ENCODE data around the gene MCM7. TPM values are rescaled to one million over a fixed set of nuclear protein-coding genes. Genes with fewer than 3 reads are reported as not detected.

MCM7 gene
- total RNA-seq, 1 donor: 28.6 TPM

DNA sequence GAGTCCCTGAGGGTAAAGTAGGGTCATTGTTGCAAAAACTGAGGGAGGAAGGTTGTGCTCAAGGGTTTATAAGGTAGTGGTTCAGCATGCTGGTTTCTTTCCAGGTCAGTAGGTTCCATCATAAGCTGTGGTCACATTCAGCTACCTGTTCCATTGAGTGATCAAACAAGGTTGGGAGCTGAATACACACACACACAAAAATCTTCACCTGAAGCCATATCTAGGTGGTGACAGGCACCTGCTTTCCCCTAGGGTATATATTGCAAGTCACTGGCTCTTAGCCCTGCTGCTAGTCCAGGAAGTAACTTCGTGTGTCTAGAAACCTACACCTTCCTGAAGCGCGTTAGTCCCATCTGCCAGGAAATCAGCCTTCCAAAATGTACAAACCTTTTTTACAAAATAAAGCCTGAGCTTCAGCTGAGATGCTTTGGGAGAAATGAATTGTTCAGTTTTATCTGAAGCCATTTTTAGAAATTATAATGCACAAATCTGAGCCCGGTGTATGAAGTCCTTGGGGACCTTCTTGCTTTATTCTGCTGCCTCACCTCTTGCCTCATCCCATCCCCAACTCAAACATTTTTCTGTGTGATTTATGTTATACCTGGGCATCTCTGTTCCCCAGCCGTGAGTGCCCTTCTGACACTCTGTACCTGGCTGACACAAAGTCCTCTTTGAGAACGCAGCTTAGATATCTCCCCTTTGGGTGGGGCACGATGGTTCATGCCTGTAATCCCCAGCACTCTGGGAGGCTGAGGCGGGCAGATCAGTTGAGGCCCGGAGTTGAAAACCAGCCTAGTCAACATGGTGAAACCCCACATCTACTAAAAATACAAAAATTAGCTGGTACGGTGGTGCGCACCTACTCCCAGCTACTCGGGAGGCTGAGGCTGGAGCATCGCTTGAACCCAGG lies 36.9 kb upstream of the MCM7 start:
- H3K4me2 ChIP-seq (ENCODE audit: insufficient read depth, low read length): no peak overlapping the region

DNA sequence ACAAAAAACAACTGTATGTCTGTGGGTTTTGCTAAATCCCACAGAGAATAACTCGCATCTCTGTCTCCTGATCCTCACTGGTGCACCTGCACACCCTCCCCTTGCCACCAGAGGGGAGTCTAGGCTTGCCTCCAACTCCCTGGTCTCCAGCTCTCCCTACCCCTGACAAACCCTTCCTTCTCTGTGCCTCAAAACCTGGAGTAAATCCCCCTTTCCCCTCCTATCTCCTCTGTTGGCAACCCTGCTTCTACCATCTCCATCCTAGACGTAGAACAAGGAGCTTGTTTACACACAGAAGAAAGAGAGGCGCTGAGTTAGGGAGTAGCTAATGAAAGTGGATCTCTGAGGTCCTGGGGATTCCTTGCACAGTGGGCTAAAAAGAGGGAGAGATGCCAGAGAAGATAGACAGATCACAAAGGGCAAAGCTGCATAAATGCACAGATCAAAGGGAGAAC lies 31.5 kb upstream of the MCM7 start:
- H3K27ac ChIP-seq (ENCODE audit: low read depth, low read length): no peak overlapping the region
- peaks cover 3% of the 10 kb centered on the region for H3K27me3 ChIP-seq (ENCODE audit: insufficient read depth, low read length)
- no peaks in the 10 kb centered on the region for H4K20me1 ChIP-seq (ENCODE audit: insufficient read depth, low read length)
- no peaks in the 10 kb centered on the region for H3K36me3 ChIP-seq (ENCODE audit: insufficient read depth, low read length)
- H3K4me3 ChIP-seq (ENCODE audit: insufficient read depth, low read length): no peak overlapping the region
- H3K4me2 ChIP-seq (ENCODE audit: insufficient read depth, low read length): no peak overlapping the region
- peaks cover 7% of the 10 kb centered on the region for H3K4me1 ChIP-seq (ENCODE audit: insufficient read depth, low read length)
- peak; percentile 90 for TF ChIP-seq CTCF (IDR thresholded peaks at IDR 0.05; ENCODE audit: extremely low read depth, low read depth, low read length)
- H3K9me3 ChIP-seq (ENCODE audit: low read depth, low read length): no peaks in the 10 kb centered on the region
- peak; percentile 93 for DNase-seq (ENCODE audit: insufficient read length, low spot score, missing footprints)
- H3K79me2 ChIP-seq (ENCODE audit: insufficient read depth, low read length): peaks cover under 1% of the 10 kb centered on the region
- no peak overlapping the region for H2AFZ ChIP-seq (ENCODE audit: low read length)

More for the DNA sequence above, 36.9 kb upstream of the MCM7 start:
- TF ChIP-seq CTCF (IDR thresholded peaks at IDR 0.05; ENCODE audit: extremely low read depth, low read depth, low read length): no peak
- Histone ChIP-seq H3K27ac (ENCODE audit: low read depth, low read length) (no peak overlapping the region), H3K4me1 (ENCODE audit: insufficient read depth, low read length) (no peaks in the 10 kb centered on the region), H3K36me3 (ENCODE audit: insufficient read depth, low read length) (no peaks in the 10 kb centered on the region), H3K27me3 (ENCODE audit: insufficient read depth, low read length) (no peaks in the 10 kb centered on the region), H3K4me3 (ENCODE audit: insufficient read depth, low read length) (no peak overlapping the region), H3K9me3 (ENCODE audit: low read depth, low read length) (no peaks in the 10 kb centered on the region), H2AFZ (ENCODE audit: low read length) (no peak overlapping the region), H4K20me1 (ENCODE audit: insufficient read depth, low read length) (no peaks in the 10 kb centered on the region), H3K79me2 (ENCODE audit: insufficient read depth, low read length) (no peaks in the 10 kb centered on the region)
- peak; percentile 69 for DNase-seq (ENCODE audit: insufficient read length, low spot score, missing footprints)

DNA sequence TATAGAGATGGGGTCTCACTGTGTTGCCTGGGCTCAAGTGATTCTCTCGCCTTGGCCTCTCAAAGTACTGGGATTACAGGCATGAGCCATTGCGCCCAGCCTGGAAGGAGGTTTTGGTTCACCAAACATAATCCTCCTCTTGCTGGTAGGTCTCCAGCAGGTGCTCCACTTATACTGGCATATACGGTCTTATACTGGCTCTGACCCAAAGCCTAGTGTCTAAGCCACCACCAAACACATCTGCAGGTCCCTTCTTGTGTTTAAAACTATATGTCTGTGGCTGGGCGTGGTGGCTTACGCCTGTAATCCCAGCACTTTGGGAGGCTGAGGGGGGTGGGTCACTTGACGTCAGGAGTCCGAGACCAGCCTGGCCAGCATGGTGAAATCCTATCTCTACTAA lies 30.9 kb upstream of the MCM7 start:
- Histone ChIP-seq H4K20me1 (ENCODE audit: insufficient read depth, low read length) (no peaks in the 10 kb centered on the region), H3K4me2 (ENCODE audit: insufficient read depth, low read length) (no peak overlapping the region), H3K27ac (ENCODE audit: low read depth, low read length) (no peak overlapping the region), H2AFZ (ENCODE audit: low read length) (no peak overlapping the region), H3K27me3 (ENCODE audit: insufficient read depth, low read length) (peaks cover 3% of the 10 kb centered on the region), H3K9me3 (ENCODE audit: low read depth, low read length) (no peaks in the 10 kb centered on the region), H3K4me1 (ENCODE audit: insufficient read depth, low read length) (peaks cover 7% of the 10 kb centered on the region), H3K4me3 (ENCODE audit: insufficient read depth, low read length) (no peak overlapping the region), H3K79me2 (ENCODE audit: insufficient read depth, low read length) (peaks cover 3% of the 10 kb centered on the region), H3K36me3 (ENCODE audit: insufficient read depth, low read length) (no peaks in the 10 kb centered on the region)
- no peak for TF ChIP-seq CTCF (IDR thresholded peaks at IDR 0.05; ENCODE audit: extremely low read depth, low read depth, low read length)
- DNase-seq (ENCODE audit: insufficient read length, low spot score, missing footprints): no peak
